Transverse colon (tissue), 4 donors: ENCODE data around the gene CAPN12. TPM values are rescaled to one million over a fixed set of nuclear protein-coding genes. Genes with fewer than 3 reads are reported as not detected.
A peak's percentile ranks its signal among the peaks of the same experiment; 100 is the strongest.
"Not testable (repeated sequence)": the region's sequence is repeated elsewhere in the genome, so short reads cannot be mapped to it uniquely, and the experiment has no call there.

Experiments used
- DNase-seq: peaks from one replicate; pipeline ENCODE4 v3.0.0-alpha.2; 2019
- H3K27ac ChIP-seq, 4 donors: fragments of 200-600 bp; sonication (generic); 2 replicates each; pipeline ENCODE4 v1.5.1; 2016 to 2018; ENCODE audit warnings: inconsistent platforms in 4 of 4
- H3K27me3 ChIP-seq: fragments of 200-600 bp; sonication (generic); 2 replicates; pipeline ENCODE4 v1.5.1; 2017; ENCODE audit warnings: inconsistent platforms
- H3K36me3 ChIP-seq, 4 donors: fragments of 200-600 bp; sonication (generic); 2 replicates each; pipeline ENCODE4 v1.5.1; 2017 to 2019; ENCODE audit warnings: inconsistent platforms in 4 of 4
- H3K4me1 ChIP-seq, 4 donors: fragments of 200-600 bp; sonication (generic); 2 replicates each; pipeline ENCODE4 v1.5.1; 2017 to 2020; ENCODE audit warnings: inconsistent platforms in 4 of 4
- H3K4me3 ChIP-seq, 4 donors: fragments of 200-600 bp; sonication (generic); 1 replicate in 1 of 4; 2 replicates in 3 of 4; pipeline versions ENCODE4 v1.5.1 to v1.6.1; 2017 to 2019; ENCODE audit warnings: inconsistent platforms in 4 of 4
- H3K9me3 ChIP-seq, 2 donors: fragments of 200-600 bp; sonication (generic); 2 replicates each; pipeline ENCODE4 v1.5.1; 2017 to 2019; ENCODE audit warnings: inconsistent platforms in 2 of 2
- EP300 ChIP-seq: sonication (generic); formaldehyde crosslinking; IDR thresholded peaks from one replicate; pipeline ENCODE4 v1.6.1; 2017; ENCODE audit warnings: antibody characterized with exemption, low read depth
- POLR2A ChIP-seq: fragments of 450-650 bp; IDR thresholded peaks from one replicate; pipeline ENCODE4 v1.6.1; 2016; ENCODE audit warnings: antibody characterized with exemption, mild to moderate bottlenecking, moderate library complexity
- POLR2AphosphoS5 ChIP-seq, 3 donors: sonication (generic); formaldehyde crosslinking; IDR thresholded peaks; one replicate each; pipeline ENCODE4 v1.6.1; 2016; ENCODE audit warnings: antibody characterized with exemption in 3 of 3
- WGBS, 2 donors: methylation state at CpG; one replicate each; pipeline ENCODE4 v1.1.5; 2018; ENCODE audit warnings: low coverage in 1 of 2; 5-methylcytosine and 5-hydroxymethylcytosine counted together
- in situ Hi-C, 4 donors: fragments of 200-750 bp; cut with MboI; loops; one replicate each; pipeline versions ENCODE4 v1.15.0 to v1.15.1; 2017; ENCODE audit warnings: low sequenced_read_pairs in 3 of 4, low pct_ligation_motif_present in 1 of 4, low pct_unique_long_range_greater_than_20kb in 1 of 4
- intact Hi-C: fragments of 100-400 bp; cut with DNase I; formaldehyde crosslinking; loops from one replicate; pipeline ENCODE4 v1.15.1; 2023; ENCODE audit warnings: low total_unique reads
- total RNA-seq, 4 donors: library from RNA; depleted of rRNA; stranded (reverse); fragments of >200 nt; gene quantifications; one replicate each; pipeline ENCODE4 v1.1.0, GENCODE V29; 2016
- TF ChIP-seq, protein P1 (sequence below), 5 experiments: fragments of 200-600 bp in 3 of 5; fragments of 450-650 bp in 2 of 5; sonication (generic) in 3 of 5; IDR thresholded peaks; 1 replicate in 2 of 5; 2 replicates in 3 of 5; pipeline ENCODE4 v1.5.1; 2016 to 2017; ENCODE audit warnings: antibody characterized with exemption in 5 of 5, inconsistent platforms in 3 of 5, mild to moderate bottlenecking in 2 of 5, moderate library complexity in 1 of 5

Gene CAPN12
- total RNA-seq, 4 donors from 2014 or later, result 2.6 to 44.8 (median 14.4) TPM; not detected in 1

DNA sequence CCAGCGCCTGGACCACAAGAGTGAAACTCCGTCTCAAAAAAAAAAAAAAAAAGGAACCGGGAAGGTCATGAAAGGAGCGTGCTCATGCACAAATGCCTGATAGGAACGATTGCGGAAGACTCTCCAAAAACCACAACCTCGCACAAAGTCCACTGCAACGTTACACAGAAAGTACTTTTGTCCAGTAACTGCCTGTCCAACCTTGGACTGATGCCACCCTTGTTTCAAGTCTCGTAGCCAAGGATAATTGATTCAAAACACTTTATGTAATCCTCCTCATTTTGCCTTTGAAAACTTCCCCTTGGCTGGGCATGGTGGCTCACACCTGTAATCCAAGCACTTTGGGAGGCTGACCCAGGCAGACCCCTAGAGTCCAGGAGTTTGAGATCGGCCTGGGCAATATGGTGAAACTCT lies 15.3 kb upstream of the CAPN12 start:
- Histone ChIP-seq H3K4me3 (no peak overlapping the region), H3K36me3 (no peaks in the 10 kb centered on the region), H3K9me3 (no peaks in the 10 kb centered on the region), H3K27ac (peak overlapping the region; percentile 60 to 76 (median 66)), H3K27me3 (no peaks in the 10 kb centered on the region), H3K4me1 (peaks cover 0 to 3% (median 0%) of the 10 kb centered on the region in 4 donors)
- TF ChIP-seq EP300, result peak; percentile 46
- no peak for TF ChIP-seq POLR2A
- TF ChIP-seq, protein P1, sequence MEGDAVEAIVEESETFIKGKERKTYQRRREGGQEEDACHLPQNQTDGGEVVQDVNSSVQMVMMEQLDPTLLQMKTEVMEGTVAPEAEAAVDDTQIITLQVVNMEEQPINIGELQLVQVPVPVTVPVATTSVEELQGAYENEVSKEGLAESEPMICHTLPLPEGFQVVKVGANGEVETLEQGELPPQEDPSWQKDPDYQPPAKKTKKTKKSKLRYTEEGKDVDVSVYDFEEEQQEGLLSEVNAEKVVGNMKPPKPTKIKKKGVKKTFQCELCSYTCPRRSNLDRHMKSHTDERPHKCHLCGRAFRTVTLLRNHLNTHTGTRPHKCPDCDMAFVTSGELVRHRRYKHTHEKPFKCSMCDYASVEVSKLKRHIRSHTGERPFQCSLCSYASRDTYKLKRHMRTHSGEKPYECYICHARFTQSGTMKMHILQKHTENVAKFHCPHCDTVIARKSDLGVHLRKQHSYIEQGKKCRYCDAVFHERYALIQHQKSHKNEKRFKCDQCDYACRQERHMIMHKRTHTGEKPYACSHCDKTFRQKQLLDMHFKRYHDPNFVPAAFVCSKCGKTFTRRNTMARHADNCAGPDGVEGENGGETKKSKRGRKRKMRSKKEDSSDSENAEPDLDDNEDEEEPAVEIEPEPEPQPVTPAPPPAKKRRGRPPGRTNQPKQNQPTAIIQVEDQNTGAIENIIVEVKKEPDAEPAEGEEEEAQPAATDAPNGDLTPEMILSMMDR (IDR thresholded peaks at IDR 0.05), result no peak
- peak in 2 of 3 donors; percentile 27 to 55 for TF ChIP-seq POLR2AphosphoS5 (IDR thresholded peaks at IDR 0.05)
- DNase-seq, result peak; percentile 76
- in situ Hi-C loops, result no loop called here
- WGBS, 2 donors, result 42% methylated on average over 10 of the region's 10 CpGs; no CpG with 5 or more reads in 1 of the 2 donors
- intact Hi-C loops, result no loop called here

DNA sequence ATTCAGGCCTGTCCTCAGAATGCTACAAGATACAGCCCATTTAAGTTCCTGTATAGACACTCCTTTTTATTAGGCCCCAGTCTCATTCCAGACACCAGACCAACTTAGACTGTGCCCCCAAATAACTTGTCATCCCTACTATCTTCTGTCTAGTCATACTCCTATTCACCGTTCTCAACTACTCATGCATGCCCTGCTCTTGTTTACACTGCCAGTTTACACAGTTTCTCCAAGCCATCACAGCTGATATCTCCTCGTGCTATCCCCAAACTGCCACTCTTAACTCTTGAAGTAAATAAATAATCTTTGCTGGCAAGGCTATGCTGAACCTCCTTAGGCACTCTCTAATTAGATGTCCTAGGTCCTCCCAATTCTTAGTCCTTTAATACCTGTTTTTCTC lies 9.9 kb upstream of the CAPN12 start:
- H3K27ac ChIP-seq, H3K4me3 ChIP-seq, H3K9me3 ChIP-seq, H3K36me3 ChIP-seq, in situ Hi-C loops, DNase-seq, H3K27me3 ChIP-seq, intact Hi-C loops, H3K4me1 ChIP-seq: not testable (repeated sequence)
- 47% methylated on average over 2 of the region's 2 CpGs; no CpG with 5 or more reads in 1 of the 2 donors for WGBS, 2 donors

DNA sequence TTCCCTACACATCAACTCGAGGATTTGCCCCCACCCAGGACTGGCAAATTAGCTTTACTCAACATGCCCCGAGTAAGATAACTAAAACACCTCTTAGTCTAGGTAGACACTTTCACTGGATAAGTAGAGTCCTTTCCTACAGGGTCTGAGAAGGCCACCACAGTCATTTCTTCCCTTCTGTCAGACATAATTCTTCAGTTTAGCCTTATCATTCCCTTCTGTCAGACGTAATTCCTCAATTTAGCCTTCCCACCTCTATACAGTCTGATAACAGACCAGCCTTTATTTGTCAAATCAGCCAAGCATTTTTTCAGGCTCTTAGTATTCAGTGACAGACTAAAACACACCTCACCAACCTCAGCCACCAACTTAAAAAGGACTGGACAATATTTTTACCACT lies 9.5 kb upstream of the CAPN12 start:
- H3K27ac ChIP-seq, H3K9me3 ChIP-seq, intact Hi-C loops, H3K4me3 ChIP-seq, H3K27me3 ChIP-seq, in situ Hi-C loops, H3K4me1 ChIP-seq, DNase-seq, H3K36me3 ChIP-seq: not testable (repeated sequence)
- WGBS, 2 donors, result 73 to 74% methylated on average over 3 of the region's 3 CpGs

DNA sequence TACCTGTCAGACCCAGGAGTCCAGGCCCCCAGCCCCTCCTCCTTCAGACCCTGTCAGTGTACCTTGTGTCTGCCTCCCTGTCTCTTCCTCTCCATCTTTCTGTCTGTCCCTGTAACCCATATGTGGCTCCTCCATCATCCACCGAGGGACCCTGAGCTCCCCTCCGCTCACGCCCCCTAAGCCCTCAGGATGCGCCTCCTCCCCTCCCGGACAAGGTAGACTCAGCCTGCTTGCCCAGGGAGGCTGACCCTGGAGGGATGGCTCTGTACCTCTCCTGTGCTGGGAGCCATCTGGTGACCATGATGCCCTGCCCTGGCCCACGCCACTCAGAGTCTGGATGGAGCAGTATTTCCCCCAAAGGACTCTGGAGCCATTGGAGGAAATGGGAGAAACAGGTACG lies 1.0 kb upstream of the CAPN12 start:
- WGBS, 2 donors, result 82% methylated on average over 7 of the region's 7 CpGs; no CpG with 5 or more reads in 1 of the 2 donors
- no peaks in the 10 kb centered on the region for H3K36me3 ChIP-seq
- H3K9me3 ChIP-seq, result no peaks in the 10 kb centered on the region
- in situ Hi-C loops (loop anchor here in 1 of 4 donors (10.0 kb wide), 1 partner anchor 149 kb away; the partner anchor contains the start of genes NFKBIB and SIRT2), intact Hi-C loops (no loop called here)
- no peaks in the 10 kb centered on the region for H3K4me1 ChIP-seq
- no peak overlapping the region for H3K27ac ChIP-seq
- H3K4me3 ChIP-seq, result no peak overlapping the region
- no peaks in the 10 kb centered on the region for H3K27me3 ChIP-seq
- DNase-seq, result no peak
- TF ChIP-seq EP300 (no peak), POLR2A (no peak), POLR2AphosphoS5 (IDR thresholded peaks at IDR 0.05) (no peak)
- TF ChIP-seq, protein P1 (IDR thresholded peaks at IDR 0.05), result no peak

DNA sequence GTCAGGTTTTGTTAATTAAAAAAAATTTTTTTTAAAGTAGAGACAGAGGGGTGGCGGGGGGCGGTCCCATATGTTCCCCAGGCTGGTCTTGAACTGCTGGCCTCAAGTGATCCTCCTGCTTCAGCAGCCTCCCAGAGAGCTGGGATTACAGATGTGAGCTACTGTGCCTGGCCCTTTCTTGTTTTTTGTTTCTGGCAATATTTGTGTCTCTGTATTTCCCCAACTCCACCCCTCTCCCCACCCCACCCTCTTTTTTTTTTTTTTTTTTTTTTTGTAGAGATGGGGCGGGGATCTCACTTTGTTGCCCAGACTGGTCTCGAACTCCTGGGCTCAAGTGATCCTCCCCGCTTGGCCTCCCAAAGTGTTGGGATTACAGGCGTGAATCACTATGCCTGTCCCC lies 600 bp upstream of the CAPN12 start:
- Histone ChIP-seq H3K27ac (no peak overlapping the region), H3K9me3 (no peaks in the 10 kb centered on the region), H3K4me1 (no peaks in the 10 kb centered on the region), H3K36me3 (no peaks in the 10 kb centered on the region), H3K4me3 (no peak overlapping the region), H3K27me3 (no peaks in the 10 kb centered on the region)
- TF ChIP-seq POLR2A (no peak), EP300 (no peak)
- TF ChIP-seq, protein P1 (IDR thresholded peaks at IDR 0.05), result no peak
- in situ Hi-C loops, result loop anchor here in 1 of 4 donors (10.0 kb wide), 1 partner anchor 150 kb away; the partner anchor contains the start of genes NFKBIB and SIRT2
- WGBS, 2 donors, result 80 to 81% methylated on average over 1 to 6 of the region's 6 CpGs
- DNase-seq, result no peak
- intact Hi-C loops, result no loop called here
